H7 (cell line): ENCODE measurements around the gene BHMT. TPM values are rescaled to one million over a fixed set of nuclear protein-coding genes. Genes with fewer than 3 reads are reported as not detected.

Source experiments
- DNase-seq: peaks from one replicate; pipeline ENCODE4 v3.0.0; 2012
- H3K27me3 ChIP-seq: 2 replicates; pipeline ENCODE4 v1.6.0; 2011; ENCODE audit warnings: mild to moderate bottlenecking, low read length; ENCODE audit not compliant: control insufficient read depth, insufficient read depth
- H3K36me3 ChIP-seq: replicated peaks from 2 replicates; pipeline ENCODE4 v1.5.1; 2011; ENCODE audit warnings: low read length; ENCODE audit not compliant: control insufficient read depth, insufficient read depth
- H3K4me3 ChIP-seq: 2 replicates; pipeline ENCODE4 v1.5.1; 2011; ENCODE audit warnings: low read depth, mild to moderate bottlenecking, control low read depth, low read length, moderate library complexity; ENCODE audit not compliant: insufficient read depth
- total RNA-seq: library from RNA; depleted of rRNA; stranded (reverse); fragments of >200 nt; shearing (Covaris generic); gene quantifications from 2 replicates; pipeline ENCODE4 v1.2.3, GENCODE V29; 2014; rRNA removed

Gene BHMT
- total RNA-seq = 0.28 and 0.52 TPM in 2 replicates

- H3K27me3 ChIP-seq = peaks cover 35% of the 10 kb centered on the region
- peak; percentile 77 for DNase-seq
- H3K36me3 ChIP-seq = no peaks in the 10 kb centered on the region
- H3K4me3 ChIP-seq = peak within 1 kb of the TSS; percentile 53
Observed at GRCh38 chr5:79111387-79111959, at the start of gene BHMT. BHMT (plus strand) TSS chr5:79111809; CDS start chr5:79111886, 77 bp downstream.

- no peak for DNase-seq
- H3K4me3 ChIP-seq = no peak overlapping the region
- no peaks in the 10 kb centered on the region for H3K27me3 ChIP-seq
- H3K36me3 ChIP-seq = no peaks in the 10 kb centered on the region
Observed at GRCh38 chr5:79062436-79062835, 49.2 kb upstream of the BHMT start.

GRCh38 chr5:79069488-79070349, 41.9 kb upstream of the BHMT start, which contains the start of the genes BHMT2 and DMGDH:
BHMT2 (plus strand) TSS chr5:79069767; CDS start chr5:79069783, 16 bp downstream.
DMGDH (minus strand) TSS chr5:79069674; CDS start chr5:79069620, 54 bp downstream.
- Histone ChIP-seq H3K27me3 (no peaks in the 10 kb centered on the region), H3K4me3 (no peak within 1 kb of the TSS)
- peak; percentile 51 for DNase-seq

DNA sequence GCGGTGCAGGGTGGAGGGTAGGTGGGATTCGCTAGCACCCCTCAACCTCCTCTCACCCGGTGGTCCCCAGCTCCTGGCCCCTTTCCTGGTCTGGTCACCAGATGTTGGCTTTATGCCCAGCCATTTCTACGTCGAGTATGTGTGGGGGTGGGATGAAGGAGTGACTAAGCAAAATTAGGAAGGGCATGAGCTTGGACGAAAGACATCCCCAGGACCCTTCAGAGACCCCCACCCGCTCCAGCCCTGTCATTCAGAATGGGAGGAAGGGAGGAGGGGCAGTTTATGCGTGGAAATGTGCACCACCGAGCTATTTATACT, 41.3 kb upstream of the BHMT start:
- no peaks in the 10 kb centered on the region for H3K27me3 ChIP-seq
- H3K36me3 ChIP-seq = no peaks in the 10 kb centered on the region
- no peak for DNase-seq
- H3K4me3 ChIP-seq = no peak overlapping the region

More at GRCh38 chr5:79069488-79070349, 41.9 kb upstream of the BHMT start, which contains the start of the genes BHMT2 and DMGDH:
- no peaks in the 10 kb centered on the region for H3K36me3 ChIP-seq

- H3K36me3 ChIP-seq = no peaks in the 10 kb centered on the region
- no peaks in the 10 kb centered on the region for H3K27me3 ChIP-seq
- no peak overlapping the region for H3K4me3 ChIP-seq
- no peak for DNase-seq
Observed at GRCh38 chr5:79074641-79075040, 37.0 kb upstream of the BHMT start.

DNA sequence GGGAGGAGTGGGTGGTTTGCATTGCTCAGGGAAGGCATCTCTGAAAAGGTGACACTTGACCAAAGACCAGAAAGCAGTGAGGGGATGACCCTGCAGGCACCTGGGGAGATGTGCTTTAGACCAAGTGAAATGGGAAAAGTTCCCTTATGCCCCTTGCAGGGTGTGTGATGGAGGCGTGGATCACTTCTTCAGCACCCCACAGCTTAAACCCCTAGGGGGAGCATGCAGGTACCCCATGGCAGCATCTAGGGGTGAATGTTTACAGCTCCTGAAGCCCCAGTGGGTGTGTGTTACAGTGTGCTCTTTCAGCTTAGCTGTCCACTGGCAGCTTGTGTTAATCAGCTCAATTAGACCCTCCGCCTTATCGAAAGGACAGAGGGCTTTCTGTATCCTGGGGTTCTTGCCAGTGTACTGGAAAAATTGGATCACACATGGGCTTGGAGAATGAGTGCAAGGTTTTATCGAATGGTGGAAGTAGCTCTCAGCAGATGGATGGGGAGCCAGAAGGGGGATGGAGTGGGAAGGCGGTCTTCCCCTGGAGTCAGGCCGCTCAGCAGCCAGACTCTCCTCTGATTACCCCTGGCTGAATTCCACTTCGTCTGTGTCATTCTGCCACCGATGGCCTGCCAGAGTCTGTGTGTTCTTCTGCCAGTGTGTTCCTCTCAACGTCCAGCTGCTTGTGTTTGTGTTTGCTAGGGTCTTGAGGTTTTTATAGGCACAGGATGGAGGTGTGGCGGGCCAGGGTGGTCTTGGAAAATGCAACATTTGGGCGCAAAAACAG, 35.8 kb upstream of the BHMT start:
- no peaks in the 10 kb centered on the region for H3K36me3 ChIP-seq
- no peak overlapping the region for H3K4me3 ChIP-seq
- H3K27me3 ChIP-seq = no peaks in the 10 kb centered on the region
- no peak for DNase-seq

GRCh38 chr5:79076819-79077218, 34.8 kb upstream of the BHMT start:
- H3K36me3 ChIP-seq = no peaks in the 10 kb centered on the region
- no peaks in the 10 kb centered on the region for H3K27me3 ChIP-seq
- DNase-seq = no peak

DNA sequence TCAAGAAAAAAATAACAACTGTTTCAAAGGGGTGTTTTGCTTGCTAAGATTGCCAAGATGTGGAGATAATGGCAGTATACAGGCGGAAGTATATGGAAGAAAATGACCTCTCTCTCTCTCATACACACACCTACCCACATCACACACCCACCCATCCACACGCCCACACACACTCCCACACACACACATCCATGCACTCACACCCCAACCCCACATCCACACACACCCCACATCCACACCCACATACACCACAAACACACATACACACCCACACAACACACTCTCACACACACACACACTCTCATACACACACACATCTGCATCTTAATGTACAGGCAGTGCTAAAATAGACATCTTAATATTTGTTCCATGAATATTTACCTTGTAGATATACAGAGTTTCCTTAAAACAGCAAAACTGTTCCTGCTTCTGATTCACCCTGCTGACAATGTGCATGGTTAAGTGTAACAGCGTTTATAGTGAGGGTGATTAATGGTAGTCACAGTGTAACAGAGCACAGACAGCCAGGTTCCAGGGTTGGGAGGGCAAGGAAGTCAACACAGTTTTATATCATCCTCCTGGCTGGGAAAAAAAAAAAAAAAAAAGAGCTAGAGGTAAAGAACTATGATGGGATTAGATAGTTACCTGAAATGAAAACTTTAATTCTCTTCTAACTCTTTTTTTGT, 33.8 kb upstream of the BHMT start:
- Histone ChIP-seq H3K27me3 (no peaks in the 10 kb centered on the region), H3K4me3 (no peak overlapping the region), H3K36me3 (no peaks in the 10 kb centered on the region)
- no peak for DNase-seq

More at GRCh38 chr5:79076819-79077218, 34.8 kb upstream of the BHMT start:
- no peak overlapping the region for H3K4me3 ChIP-seq

DNA sequence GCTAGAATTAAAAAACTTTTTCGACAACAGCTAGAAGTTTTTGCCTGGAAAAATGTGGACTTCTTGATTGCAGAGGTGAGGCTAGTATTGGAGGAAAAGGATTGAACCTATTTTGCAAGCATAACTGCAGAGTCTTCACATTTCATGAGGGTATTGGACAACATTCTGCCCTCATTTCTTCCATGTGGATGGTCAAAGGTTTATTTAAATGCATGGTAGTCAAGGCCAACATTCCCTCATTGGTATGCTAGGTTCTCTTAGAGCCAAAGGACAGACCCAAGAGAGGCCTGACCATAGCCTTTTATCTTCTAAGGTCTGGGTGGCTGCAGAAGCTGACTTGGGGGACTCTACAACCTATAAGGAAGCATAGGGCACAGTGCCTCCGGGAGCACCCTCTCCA, 30.8 kb upstream of the BHMT start:
- no peak for DNase-seq
- Histone ChIP-seq H3K4me3 (no peak overlapping the region), H3K36me3 (no peaks in the 10 kb centered on the region), H3K27me3 (no peaks in the 10 kb centered on the region)

- Histone ChIP-seq H3K36me3 (no peaks in the 10 kb centered on the region), H3K4me3 (no peak overlapping the region), H3K27me3 (no peaks in the 10 kb centered on the region)
- DNase-seq = no peak
Observed at GRCh38 chr5:79081779-79082178, 29.8 kb upstream of the BHMT start.

- DNase-seq = no peak
- no peaks in the 10 kb centered on the region for H3K36me3 ChIP-seq
- no peaks in the 10 kb centered on the region for H3K27me3 ChIP-seq
- H3K4me3 ChIP-seq = no peak overlapping the region
Observed at GRCh38 chr5:79086116-79086515, 25.5 kb upstream of the BHMT start.

DNA sequence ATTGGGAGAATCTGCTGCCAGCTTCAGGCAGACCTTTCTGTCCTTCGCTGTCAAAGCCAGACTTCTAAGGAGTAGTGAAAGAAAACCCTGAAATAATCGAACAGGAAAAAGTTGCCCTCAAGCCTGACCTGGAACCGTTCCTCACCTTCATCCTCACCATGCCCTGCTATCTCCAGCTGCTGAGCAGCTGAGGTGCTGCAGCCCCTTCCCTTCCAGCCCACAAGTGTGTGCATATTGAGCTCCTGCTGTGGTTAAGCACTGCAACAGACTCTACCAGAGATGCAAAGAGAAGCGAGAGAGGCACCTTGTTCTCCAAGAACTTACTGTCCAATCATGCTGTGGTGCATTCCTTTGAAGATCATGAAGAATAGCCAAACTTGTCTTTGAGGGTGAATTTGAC, 23.1 kb upstream of the BHMT start:
- Histone ChIP-seq H3K27me3 (no peaks in the 10 kb centered on the region), H3K36me3 (no peaks in the 10 kb centered on the region), H3K4me3 (no peak overlapping the region)
- no peak for DNase-seq

DNA sequence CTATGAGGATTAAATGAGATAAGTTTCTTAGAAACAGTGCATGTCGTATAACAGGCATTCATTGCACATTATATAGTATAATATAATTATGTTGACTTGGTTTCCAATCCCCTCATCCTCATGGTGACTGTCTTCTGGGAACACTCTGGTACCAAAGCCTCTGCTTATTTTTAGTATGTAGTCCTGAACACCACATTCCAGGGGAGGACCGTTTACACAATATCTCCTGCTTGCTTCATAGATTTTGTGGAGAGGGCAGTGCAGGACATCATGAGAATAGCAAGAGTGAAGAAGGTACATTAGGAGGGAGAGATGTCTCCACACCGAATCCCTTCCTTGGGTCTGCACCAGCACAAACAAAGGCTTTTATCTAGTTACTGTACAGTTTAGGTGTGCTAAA, 20.5 kb upstream of the BHMT start:
- no peak overlapping the region for H3K4me3 ChIP-seq
- no peak for DNase-seq
- H3K27me3 ChIP-seq = no peaks in the 10 kb centered on the region
- H3K36me3 ChIP-seq = no peaks in the 10 kb centered on the region

DNA sequence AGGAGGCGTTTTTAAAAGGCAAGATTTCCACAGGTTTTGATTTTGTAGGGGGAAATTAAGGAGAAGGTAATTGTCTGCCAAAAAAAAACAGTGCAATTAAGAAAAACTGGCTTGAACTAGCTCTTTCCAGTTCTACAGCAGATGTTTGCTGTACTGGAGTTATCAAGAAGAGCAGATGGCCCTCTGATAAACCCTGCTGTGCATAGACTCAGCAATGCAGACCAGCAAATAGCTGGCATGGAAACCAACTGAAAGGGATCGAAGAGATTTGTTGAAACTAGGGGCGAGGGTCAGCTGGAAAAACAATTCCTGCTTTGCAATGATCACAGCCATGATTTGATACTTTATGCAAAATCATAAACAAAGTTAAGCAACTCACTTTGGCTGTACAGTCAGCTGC, 17.8 kb upstream of the BHMT start:
- H3K36me3 ChIP-seq = no peaks in the 10 kb centered on the region
- DNase-seq = no peak
- no peak overlapping the region for H3K4me3 ChIP-seq
- H3K27me3 ChIP-seq = no peaks in the 10 kb centered on the region
